OCI-LY7 (cell line): ENCODE results near the gene CIROP. TPM values are rescaled to one million over a fixed set of nuclear protein-coding genes. Genes with fewer than 3 reads are reported as not detected.

Experiments
- BruUV-seq: library from RNA; stranded (reverse); fragments of 400-500 nt; replicated peaks from 2 replicates; lab custom pipeline; 2021; lab: Mats Ljungman, UMichigan
- CTCF ChIA-PET: fragments of 300-600 bp; sonication (Branson Sonifier 250); formaldehyde crosslinking; loops from one replicate; lab custom pipeline; 2022; ENCODE audit warnings: antibody characterized with exemption; ENCODE audit not compliant: unreplicated experiment; lab: Charles Lee
- POLR2A ChIA-PET: fragments of 300-600 bp; sonication (Branson Sonifier 250); formaldehyde crosslinking; loops from one replicate; lab custom pipeline; 2022; ENCODE audit warnings: antibody characterized with exemption; lab: Charles Lee
- DNase-seq: peaks from one replicate; pipeline ENCODE4 v3.0.0-alpha.2; 2015; ENCODE audit warnings: low spot score
- H2AFZ ChIP-seq: fragments of 200-600 bp; sonication (generic), shearing (Covaris generic); 2 replicates; pipeline ENCODE4 v1.6.1; 2014; ENCODE audit warnings: mild to moderate bottlenecking, antibody characterized with exemption, low read length, moderate library complexity
- H3K27ac ChIP-seq: fragments of 200-600 bp; sonication (generic); 2 replicates; pipeline ENCODE4 v1.5.1; 2014; ENCODE audit warnings: mixed run types, low read depth, mild to moderate bottlenecking, moderate library complexity, low read length, inconsistent platforms; ENCODE audit not compliant: poor library complexity, severe bottlenecking
- H3K36me3 ChIP-seq: fragments of 200-600 bp; sonication (generic); 2 replicates; pipeline ENCODE4 v1.6.1; 2014; ENCODE audit warnings: mild to moderate bottlenecking, antibody characterized with exemption, low read length, moderate library complexity, mixed read lengths; ENCODE audit not compliant: insufficient read depth
- H3K4me1 ChIP-seq: fragments of 200-600 bp; sonication (generic); 2 replicates; pipeline ENCODE4 v1.5.1; 2014; ENCODE audit warnings: mild to moderate bottlenecking, low read length; ENCODE audit not compliant: insufficient read depth, poor library complexity, severe bottlenecking
- H3K4me2 ChIP-seq: fragments of 200-600 bp; sonication (generic); 2 replicates; pipeline ENCODE4 v1.6.1; 2014; ENCODE audit warnings: mild to moderate bottlenecking, low read length
- H3K4me3 ChIP-seq: fragments of 200-600 bp; sonication (generic); 2 replicates; pipeline ENCODE4 v1.5.1; 2014; ENCODE audit warnings: mild to moderate bottlenecking, low read depth, low read length; ENCODE audit not compliant: poor library complexity, severe bottlenecking
- H3K79me2 ChIP-seq: fragments of 200-600 bp; sonication (generic); 2 replicates; pipeline ENCODE4 v1.6.1; 2016; ENCODE audit warnings: low read depth, mild to moderate bottlenecking, low read length, moderate library complexity, mixed read lengths; ENCODE audit not compliant: insufficient read depth
- H3K9me2 ChIP-seq: fragments of 200-600 bp; sonication (generic); 2 replicates; pipeline ENCODE4 v1.6.1; 2016; ENCODE audit warnings: mild to moderate bottlenecking, low read length, mixed read lengths; ENCODE audit not compliant: insufficient read depth
- H3K9me3 ChIP-seq: fragments of 200-600 bp; sonication (generic); 2 replicates; pipeline ENCODE4 v1.6.1; 2014; ENCODE audit warnings: mild to moderate bottlenecking, mixed run types, low read length, mixed read lengths
- H4K20me1 ChIP-seq: fragments of 200-600 bp; sonication (generic); 2 replicates; pipeline ENCODE4 v1.6.1; 2014; ENCODE audit warnings: mild to moderate bottlenecking, antibody characterized with exemption, low read length, moderate library complexity, mixed read lengths; ENCODE audit not compliant: insufficient read depth
- CTCF ChIP-seq: fragments of 200-600 bp; sonication (generic); conservative IDR thresholded peaks from 2 replicates; pipeline ENCODE4 v1.5.1; 2014; ENCODE audit warnings: mild to moderate bottlenecking, antibody characterized with exemption, low read length, moderate library complexity, mixed read lengths
- EZH2phosphoT487 ChIP-seq: fragments of 200-600 bp; sonication (generic); IDR thresholded peaks from 2 replicates; pipeline ENCODE4 v1.6.1; 2018; ENCODE audit warnings: low read depth, borderline replicate concordance, mild to moderate bottlenecking, mixed run types, antibody characterized with exemption, low read length, moderate library complexity, mixed read lengths
- intact Hi-C: fragments of 100-400 bp; cut with micrococcal nuclease; formaldehyde crosslinking; loops from one replicate; pipeline ENCODE4 v1.10.0; 2022; ENCODE audit not compliant: unreplicated experiment
- total RNA-seq, 2 experiments: library from RNA; depleted of rRNA in 1 of 2; stranded (reverse); fragments of >200 nt in 1 of 2; shearing (Covaris generic) in 1 of 2; gene quantifications; 2 replicates each; pipeline ENCODE4 v1.2.3, GENCODE V29; 2014 to 2022

The CIROP gene
- total RNA-seq, 2 experiments from 2014 or later: not detected

GRCh38 chr14:23112359-23113178 is 7.8 kb upstream of the CIROP start:
- Histone ChIP-seq H3K4me3 (no peak overlapping the region), H3K79me2 (no peaks in the 10 kb centered on the region), H3K4me2 (no peak overlapping the region), H2AFZ (no peak overlapping the region), H4K20me1 (no peaks in the 10 kb centered on the region), H3K36me3 (no peaks in the 10 kb centered on the region), H3K9me2 (no peaks in the 10 kb centered on the region), H3K27ac (no peak overlapping the region), H3K9me3 (no peaks in the 10 kb centered on the region), H3K4me1 (no peaks in the 10 kb centered on the region)
- no TSS peak for BruUV-seq
- POLR2A ChIA-PET: interaction anchor here (0.6 kb wide), 1 partner anchor 384 kb away, joined by 4 read pairs; no protein-coding TSS in a partner anchor
- DNase-seq: no peak
- CTCF ChIA-PET: interaction anchor here (0.6 to 0.9 kb wide), 3 partner anchors 9 to 386 kb away, joined by 3 to 4 read pairs (median 3); no protein-coding TSS in a partner anchor
- TF ChIP-seq EZH2phosphoT487: no peak
- TF ChIP-seq CTCF: no peak
- intact Hi-C loops: no loop called here

GRCh38 chr14:23110579-23111365 is 6.0 kb upstream of the CIROP start:
- H2AFZ ChIP-seq: no peak overlapping the region
- H3K36me3 ChIP-seq: no peaks in the 10 kb centered on the region
- intact Hi-C loops: no loop called here
- H3K4me1 ChIP-seq: no peaks in the 10 kb centered on the region
- no peaks in the 10 kb centered on the region for H3K79me2 ChIP-seq
- ChIA-PET CTCF (interaction anchor here (1.0 kb wide), 2 partner anchors 16 to 42 kb away, joined by 3 to 4 read pairs; partner anchors contain the start of gene ACIN1), POLR2A (no interaction called here)
- no peak overlapping the region for H3K27ac ChIP-seq
- no peaks in the 10 kb centered on the region for H4K20me1 ChIP-seq
- no TSS peak for BruUV-seq
- no peak for TF ChIP-seq CTCF
- no peak for TF ChIP-seq EZH2phosphoT487
- H3K9me3 ChIP-seq: no peaks in the 10 kb centered on the region
- no peak for DNase-seq
- H3K4me2 ChIP-seq: no peak overlapping the region
- H3K4me3 ChIP-seq: no peak overlapping the region
- H3K9me2 ChIP-seq: no peaks in the 10 kb centered on the region
